ENCODE data around the gene LMNA. TPM values are rescaled to one million over a fixed set of nuclear protein-coding genes. Genes with fewer than 3 reads are reported as not detected.

The LMNA gene
- total RNA-seq, 1 experiment from 2014 or later = 225 TPM

DNA sequence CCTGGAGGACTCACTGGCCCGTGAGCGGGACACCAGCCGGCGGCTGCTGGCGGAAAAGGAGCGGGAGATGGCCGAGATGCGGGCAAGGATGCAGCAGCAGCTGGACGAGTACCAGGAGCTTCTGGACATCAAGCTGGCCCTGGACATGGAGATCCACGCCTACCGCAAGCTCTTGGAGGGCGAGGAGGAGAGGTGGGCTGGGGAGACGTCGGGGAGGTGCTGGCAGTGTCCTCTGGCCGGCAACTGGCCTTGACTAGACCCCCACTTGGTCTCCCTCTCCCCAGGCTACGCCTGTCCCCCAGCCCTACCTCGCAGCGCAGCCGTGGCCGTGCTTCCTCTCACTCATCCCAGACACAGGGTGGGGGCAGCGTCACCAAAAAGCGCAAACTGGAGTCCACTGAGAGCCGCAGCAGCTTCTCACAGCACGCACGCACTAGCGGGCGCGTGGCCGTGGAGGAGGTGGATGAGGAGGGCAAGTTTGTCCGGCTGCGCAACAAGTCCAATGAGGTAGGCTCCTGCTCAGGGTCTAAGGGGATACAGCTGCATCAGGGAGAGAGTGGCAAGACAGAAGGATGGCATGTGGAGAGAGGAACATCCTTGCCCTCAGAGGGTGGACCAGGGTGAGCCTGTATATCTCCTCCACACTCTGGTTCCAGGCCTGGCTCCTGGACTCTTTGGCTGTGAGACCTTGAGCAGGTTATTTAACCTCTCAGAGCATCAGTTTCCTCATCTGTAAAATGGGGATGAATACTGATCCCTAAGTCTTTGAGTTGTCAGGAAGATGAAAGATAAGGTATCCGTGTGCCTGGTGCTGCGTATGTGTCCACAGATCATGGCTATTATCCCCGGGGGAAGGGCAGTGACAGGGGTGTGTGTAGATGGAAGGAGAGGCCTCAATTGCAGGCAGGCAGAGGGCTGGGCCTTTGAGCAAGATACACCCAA, 21.7 kb downstream of the LMNA start:
- Histone ChIP-seq H3K4me3 (ENCODE audit: low read depth, low read length, poor library complexity, severe bottlenecking) (no peak overlapping the region), H3K27me3 (replicated peaks; ENCODE audit: insufficient read depth, low read depth, low read length, poor library complexity) (no peaks in the 10 kb centered on the region), H3K36me3 (ENCODE audit: insufficient read depth, low read length, poor library complexity, severe bottlenecking) (peaks cover 67% of the 10 kb centered on the region), H3K4me1 (ENCODE audit: insufficient read depth, low read length, poor library complexity, severe bottlenecking) (no peaks in the 10 kb centered on the region), H3K27ac (ENCODE audit: low read depth, low read length, poor library complexity, severe bottlenecking) (no peak overlapping the region), H3K9me3 (ENCODE audit: low read depth, low read length, poor library complexity, severe bottlenecking) (no peaks in the 10 kb centered on the region)
- no peak for TF ChIP-seq EZH2 (IDR thresholded peaks at IDR 0.05; ENCODE audit: borderline replicate concordance, low read depth, low read length, poor library complexity, severe bottlenecking)
- TF ChIP-seq, protein P1, sequence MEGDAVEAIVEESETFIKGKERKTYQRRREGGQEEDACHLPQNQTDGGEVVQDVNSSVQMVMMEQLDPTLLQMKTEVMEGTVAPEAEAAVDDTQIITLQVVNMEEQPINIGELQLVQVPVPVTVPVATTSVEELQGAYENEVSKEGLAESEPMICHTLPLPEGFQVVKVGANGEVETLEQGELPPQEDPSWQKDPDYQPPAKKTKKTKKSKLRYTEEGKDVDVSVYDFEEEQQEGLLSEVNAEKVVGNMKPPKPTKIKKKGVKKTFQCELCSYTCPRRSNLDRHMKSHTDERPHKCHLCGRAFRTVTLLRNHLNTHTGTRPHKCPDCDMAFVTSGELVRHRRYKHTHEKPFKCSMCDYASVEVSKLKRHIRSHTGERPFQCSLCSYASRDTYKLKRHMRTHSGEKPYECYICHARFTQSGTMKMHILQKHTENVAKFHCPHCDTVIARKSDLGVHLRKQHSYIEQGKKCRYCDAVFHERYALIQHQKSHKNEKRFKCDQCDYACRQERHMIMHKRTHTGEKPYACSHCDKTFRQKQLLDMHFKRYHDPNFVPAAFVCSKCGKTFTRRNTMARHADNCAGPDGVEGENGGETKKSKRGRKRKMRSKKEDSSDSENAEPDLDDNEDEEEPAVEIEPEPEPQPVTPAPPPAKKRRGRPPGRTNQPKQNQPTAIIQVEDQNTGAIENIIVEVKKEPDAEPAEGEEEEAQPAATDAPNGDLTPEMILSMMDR (conservative IDR thresholded peaks at IDR 0.05; ENCODE audit: low read depth, low read length) = no peak
- BruUV-seq (replicated peaks) = no TSS peak
- no peak for DNase-seq (ENCODE audit: low spot score)
- CTCF ChIA-PET = no interaction called here
- POLR2A ChIA-PET (ENCODE audit: low non-redundant PET) = interaction anchor here (0.5 kb wide), 1 partner anchor 17 kb away, joined by 3 read pairs; no protein-coding TSS in a partner anchor
- intact Hi-C loops (cut with micrococcal nuclease; ENCODE audit: unreplicated experiment) = loop anchor here (10.0 kb wide), 1 partner anchor 111 kb away; the partner anchor contains the start of gene SSR2

DNA sequence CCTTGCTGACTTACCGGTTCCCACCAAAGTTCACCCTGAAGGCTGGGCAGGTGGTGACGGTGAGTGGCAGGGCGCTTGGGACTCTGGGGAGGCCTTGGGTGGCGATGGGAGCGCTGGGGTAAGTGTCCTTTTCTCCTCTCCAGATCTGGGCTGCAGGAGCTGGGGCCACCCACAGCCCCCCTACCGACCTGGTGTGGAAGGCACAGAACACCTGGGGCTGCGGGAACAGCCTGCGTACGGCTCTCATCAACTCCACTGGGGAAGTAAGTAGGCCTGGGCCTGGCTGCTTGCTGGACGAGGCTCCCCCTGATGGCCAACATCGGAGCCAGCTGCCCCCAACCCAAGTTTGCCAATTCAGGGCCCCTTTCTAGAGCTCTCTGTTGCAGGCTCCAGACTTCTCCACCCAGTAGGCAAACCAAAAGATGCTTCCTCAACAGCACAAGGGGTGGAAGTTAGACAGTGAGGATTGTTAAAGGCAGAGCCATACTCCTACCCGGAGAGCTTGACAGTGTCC, 22.5 kb downstream of the LMNA start:
- no peaks in the 10 kb centered on the region for H3K9me3 ChIP-seq (ENCODE audit: low read depth, low read length, poor library complexity, severe bottlenecking)
- H3K4me3 ChIP-seq (ENCODE audit: low read depth, low read length, poor library complexity, severe bottlenecking) = no peak overlapping the region
- no peak overlapping the region for H3K27ac ChIP-seq (ENCODE audit: low read depth, low read length, poor library complexity, severe bottlenecking)
- no peak for DNase-seq (ENCODE audit: low spot score)
- BruUV-seq (replicated peaks) = no TSS peak
- H3K27me3 ChIP-seq (replicated peaks; ENCODE audit: insufficient read depth, low read depth, low read length, poor library complexity) = no peaks in the 10 kb centered on the region
- no peaks in the 10 kb centered on the region for H3K4me1 ChIP-seq (ENCODE audit: insufficient read depth, low read length, poor library complexity, severe bottlenecking)
- ChIA-PET CTCF (interaction anchor here (0.9 kb wide), 1 partner anchor 88 kb away, joined by 3 read pairs; no protein-coding TSS in a partner anchor), POLR2A (ENCODE audit: low non-redundant PET) (no interaction called here)
- no peak for TF ChIP-seq EZH2 (IDR thresholded peaks at IDR 0.05; ENCODE audit: borderline replicate concordance, low read depth, low read length, poor library complexity, severe bottlenecking)
- TF ChIP-seq, protein P1 (conservative IDR thresholded peaks at IDR 0.05; ENCODE audit: low read depth, low read length) = no peak
- intact Hi-C loops (cut with micrococcal nuclease; ENCODE audit: unreplicated experiment) = loop anchor here (10.0 kb wide), 1 partner anchor 112 kb away; the partner anchor contains the start of gene SSR2
- H3K36me3 ChIP-seq (ENCODE audit: insufficient read depth, low read length, poor library complexity, severe bottlenecking) = peaks cover 61% of the 10 kb centered on the region

DNA sequence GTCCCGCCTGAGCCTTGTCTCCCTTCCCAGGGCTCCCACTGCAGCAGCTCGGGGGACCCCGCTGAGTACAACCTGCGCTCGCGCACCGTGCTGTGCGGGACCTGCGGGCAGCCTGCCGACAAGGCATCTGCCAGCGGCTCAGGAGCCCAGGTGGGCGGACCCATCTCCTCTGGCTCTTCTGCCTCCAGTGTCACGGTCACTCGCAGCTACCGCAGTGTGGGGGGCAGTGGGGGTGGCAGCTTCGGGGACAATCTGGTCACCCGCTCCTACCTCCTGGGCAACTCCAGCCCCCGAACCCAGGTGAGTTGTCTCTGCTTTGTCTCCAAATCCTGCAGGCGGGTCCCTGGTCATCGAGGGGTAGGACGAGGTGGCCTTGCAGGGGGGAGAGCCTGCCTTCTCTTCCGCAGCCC, 24.0 kb downstream of the LMNA start:
- Histone ChIP-seq H3K27me3 (replicated peaks; ENCODE audit: insufficient read depth, low read depth, low read length, poor library complexity) (no peaks in the 10 kb centered on the region), H3K27ac (ENCODE audit: low read depth, low read length, poor library complexity, severe bottlenecking) (no peak overlapping the region), H3K4me1 (ENCODE audit: insufficient read depth, low read length, poor library complexity, severe bottlenecking) (no peaks in the 10 kb centered on the region), H3K36me3 (ENCODE audit: insufficient read depth, low read length, poor library complexity, severe bottlenecking) (peaks cover 56% of the 10 kb centered on the region), H3K4me3 (ENCODE audit: low read depth, low read length, poor library complexity, severe bottlenecking) (no peak overlapping the region), H3K9me3 (ENCODE audit: low read depth, low read length, poor library complexity, severe bottlenecking) (no peaks in the 10 kb centered on the region)
- no TSS peak for BruUV-seq (replicated peaks)
- ChIA-PET CTCF (no interaction called here), POLR2A (ENCODE audit: low non-redundant PET) (no interaction called here)
- intact Hi-C loops (cut with micrococcal nuclease; ENCODE audit: unreplicated experiment) = loop anchor here (10.0 kb wide), 1 partner anchor 114 kb away; the partner anchor contains the start of gene SSR2
- no peak for TF ChIP-seq EZH2 (IDR thresholded peaks at IDR 0.05; ENCODE audit: borderline replicate concordance, low read depth, low read length, poor library complexity, severe bottlenecking)
- TF ChIP-seq, protein P1 (conservative IDR thresholded peaks at IDR 0.05; ENCODE audit: low read depth, low read length) = no peak
- no peak for DNase-seq (ENCODE audit: low spot score)

Measured in A673 (cell line).